Stimulated activated CD4-positive, alpha-beta T cell treated with anti-CD3 and anti-CD28 coated beads, Interleukin-2, amount 100 ng/mL, for 24 hours (primary cell): ENCODE measurements around the gene ITPR2.

Experiments used
- DNase-seq, 2 donors: peaks; one replicate each; pipeline ENCODE4 v3.0.0-alpha.2; 2020

The ITPR2 gene

GRCh38 chr12:26499979-26500640 is 332.9 kb downstream of the ITPR2 start:
- no peak for DNase-seq

DNA sequence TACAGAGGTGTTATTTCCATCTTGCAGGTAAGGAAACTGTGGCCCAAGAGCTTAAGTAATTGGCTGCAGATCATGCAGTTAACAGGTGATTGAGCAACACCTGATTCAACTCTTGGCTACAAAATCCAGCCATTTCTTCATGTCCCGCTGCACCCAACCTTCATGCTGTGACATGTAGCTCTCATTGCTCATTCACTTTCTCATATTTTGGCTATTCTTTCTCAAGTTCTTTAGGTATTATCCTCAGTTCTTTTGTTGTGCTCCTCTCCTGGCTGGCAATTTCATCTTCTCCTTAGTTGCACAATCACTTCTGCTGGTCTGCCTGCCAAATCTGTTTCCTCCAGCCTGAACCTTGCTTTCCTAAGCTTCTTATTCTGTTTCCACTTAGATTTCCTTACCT is 336.8 kb downstream of the ITPR2 start:
- DNase-seq: no peak

GRCh38 chr12:26493656-26494055 is 339.3 kb downstream of the ITPR2 start:
- no peak for DNase-seq

- no peak for DNase-seq
Observed at GRCh38 chr12:26492406-26492805, 340.6 kb downstream of the ITPR2 start.

GRCh38 chr12:26489908-26490307 is 343.1 kb downstream of the ITPR2 start:
- DNase-seq: no peak

DNA sequence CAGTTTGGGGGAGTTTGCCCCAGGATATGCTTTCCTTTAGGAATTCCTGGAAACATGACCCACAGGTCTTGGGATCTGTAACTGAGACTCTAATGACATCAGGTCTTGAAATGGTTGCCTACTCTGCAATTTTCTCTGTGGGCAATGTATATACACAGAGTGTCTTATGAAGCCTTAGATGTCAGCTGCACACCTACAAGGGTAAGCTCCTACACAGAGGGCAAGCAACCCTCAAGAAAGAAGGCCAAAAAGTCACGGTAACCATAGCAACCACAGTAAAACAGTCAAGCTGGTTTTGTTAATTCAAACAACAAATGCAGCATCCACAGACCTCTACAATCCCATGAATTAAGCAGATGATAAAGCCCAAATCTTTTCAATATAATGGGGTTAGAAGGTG is 344.6 kb downstream of the ITPR2 start:
- no peak for DNase-seq

- DNase-seq: no peak
Observed at GRCh38 chr12:26473291-26473690, 359.7 kb downstream of the ITPR2 start.

DNA sequence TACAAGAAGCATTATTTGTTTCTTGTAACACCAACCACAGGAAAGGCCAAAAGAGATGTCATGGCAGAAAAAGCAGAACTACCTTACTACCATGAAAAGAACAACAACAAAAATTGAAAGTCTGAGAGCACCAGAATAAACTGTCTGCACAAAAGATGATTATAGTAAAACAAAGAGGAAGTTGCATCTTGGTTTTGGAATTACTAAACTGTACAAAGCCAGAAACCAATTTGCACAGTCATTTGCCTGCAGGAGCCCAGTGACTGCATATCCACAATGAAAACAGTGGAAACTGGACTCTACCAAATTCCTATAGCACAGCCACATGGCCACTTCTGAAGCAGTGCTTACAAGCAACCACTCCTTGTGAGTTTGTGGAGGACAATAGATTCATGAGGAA is 361.4 kb downstream of the ITPR2 start:
- no peak for DNase-seq

GRCh38 chr12:26469421-26470180 is 363.4 kb downstream of the ITPR2 start:
- no peak for DNase-seq

- DNase-seq: no peak
Observed at GRCh38 chr12:26467351-26467750, 365.6 kb downstream of the ITPR2 start.

GRCh38 chr12:26466726-26467125 is 366.3 kb downstream of the ITPR2 start:
- no peak for DNase-seq

DNA sequence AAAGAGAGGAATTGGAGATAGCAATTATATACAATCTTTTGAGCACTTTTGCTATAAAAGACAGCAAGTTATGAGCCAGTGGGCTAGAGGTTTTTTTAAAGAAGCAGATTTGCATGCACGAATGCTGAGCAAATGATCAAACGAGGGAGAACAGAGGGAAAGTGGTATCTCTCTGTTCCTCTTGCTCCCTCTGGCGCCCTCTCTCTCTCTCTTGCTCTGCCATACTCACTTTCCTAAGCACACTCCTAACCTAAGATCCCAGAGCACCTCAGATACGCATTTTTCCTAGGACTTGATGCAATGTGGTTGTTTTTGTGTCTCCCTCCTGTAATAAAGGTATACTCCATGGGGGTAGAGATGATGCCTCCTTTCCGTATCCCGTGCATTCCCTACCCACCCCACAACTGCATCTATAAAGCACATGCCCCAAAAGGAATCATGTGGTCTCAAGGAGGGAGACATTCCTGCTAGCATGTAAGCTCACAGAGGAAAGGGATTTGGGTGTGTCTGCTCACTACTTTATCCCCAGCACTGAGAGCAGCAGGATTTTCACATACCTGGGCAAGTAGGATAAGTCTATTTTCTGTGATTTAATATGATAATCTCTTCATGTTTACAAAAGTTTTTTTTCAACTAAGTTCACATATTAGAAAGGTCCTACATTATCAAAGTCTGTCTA is 367.4 kb downstream of the ITPR2 start:
- DNase-seq: no peak

DNA sequence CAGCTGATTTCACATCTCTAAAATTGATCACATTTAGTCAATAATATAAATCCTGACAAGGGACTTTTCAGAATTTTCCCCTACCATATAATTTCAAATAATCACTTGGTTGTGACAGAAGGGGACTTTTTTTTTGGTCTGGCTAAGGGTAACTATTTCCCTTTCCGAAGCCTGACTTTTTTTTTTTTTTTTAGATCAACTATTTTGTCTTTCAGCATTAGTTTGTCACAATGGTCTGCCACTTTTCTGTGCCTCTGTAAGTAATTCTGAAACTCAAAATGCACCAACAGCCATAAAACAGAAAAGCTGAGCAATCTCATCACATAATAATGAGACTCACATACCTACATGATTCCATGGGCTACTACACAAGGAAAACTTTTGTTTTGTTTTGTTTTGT is 371.2 kb downstream of the ITPR2 start:
- no peak for DNase-seq

DNA sequence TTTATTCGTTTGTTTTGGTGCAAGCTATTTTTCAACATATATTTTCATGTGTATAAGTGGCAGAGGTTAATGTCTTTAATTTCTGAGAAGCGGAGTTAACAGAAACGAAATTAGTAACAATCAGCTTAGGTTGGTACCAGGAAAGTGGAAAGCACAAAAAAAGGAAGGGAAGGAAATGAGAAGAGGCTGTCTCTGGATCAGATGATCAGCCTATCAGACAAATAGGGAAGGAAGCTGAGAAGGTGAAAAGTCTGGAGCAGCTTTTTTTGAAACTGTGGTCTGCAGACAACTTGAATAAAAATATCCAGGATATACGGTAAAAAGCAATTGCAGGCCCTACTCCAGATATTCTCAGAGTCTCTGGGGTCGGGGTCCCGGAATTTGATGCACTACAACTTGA is 372.6 kb downstream of the ITPR2 start:
- no peak for DNase-seq

DNA sequence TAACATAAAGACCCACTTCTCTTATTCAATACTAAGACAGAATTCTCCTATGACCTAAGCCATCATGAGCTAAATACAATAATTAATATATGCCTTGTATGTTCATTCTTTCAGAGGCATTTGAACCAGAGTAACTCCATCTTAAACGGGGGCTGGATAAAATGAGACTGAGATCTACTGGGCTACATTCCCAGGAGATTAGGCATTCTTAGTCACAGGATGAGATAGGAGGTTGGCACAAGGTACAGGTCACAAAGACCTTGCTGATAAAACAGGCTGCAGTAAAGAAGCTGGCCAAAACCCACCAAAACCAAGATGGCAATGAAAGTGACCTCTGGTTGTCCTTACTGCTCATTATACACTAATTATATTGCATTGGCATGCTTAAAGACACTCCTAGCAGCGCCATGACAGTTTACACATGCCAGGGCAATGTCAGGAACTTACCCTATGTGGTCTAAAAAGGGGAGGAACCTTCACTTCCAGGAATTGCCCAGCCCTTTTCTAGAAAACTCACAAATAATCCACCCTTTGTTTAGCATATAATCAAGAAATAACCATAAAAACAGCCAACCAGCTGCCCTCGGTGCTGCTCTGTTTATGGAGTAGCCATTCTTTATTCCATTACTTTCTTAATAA is 376.9 kb downstream of the ITPR2 start:
- no peak for DNase-seq

DNA sequence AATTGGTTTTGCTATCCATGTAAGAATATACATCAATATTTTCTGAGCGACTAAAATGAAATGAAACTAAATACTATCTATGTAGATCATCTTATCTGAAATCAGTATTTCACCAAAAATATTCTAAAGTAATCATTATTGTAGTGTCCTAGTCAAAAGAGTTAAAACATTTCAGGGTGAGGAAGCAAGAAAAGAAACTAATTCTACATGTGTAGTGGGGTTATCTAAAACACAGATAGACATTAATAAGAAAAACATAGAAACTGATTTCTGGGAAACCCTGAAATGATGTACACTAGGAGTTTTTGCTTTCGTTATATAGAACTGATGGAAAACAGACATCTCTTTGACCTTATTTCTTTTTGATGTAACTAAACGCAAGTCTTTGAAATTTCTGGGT is 379.7 kb downstream of the ITPR2 start:
- DNase-seq: no peak

GRCh38 chr12:26452511-26452910 is 380.5 kb downstream of the ITPR2 start:
- no peak for DNase-seq

GRCh38 chr12:26451763-26452162 is 381.2 kb downstream of the ITPR2 start:
- no peak for DNase-seq

DNA sequence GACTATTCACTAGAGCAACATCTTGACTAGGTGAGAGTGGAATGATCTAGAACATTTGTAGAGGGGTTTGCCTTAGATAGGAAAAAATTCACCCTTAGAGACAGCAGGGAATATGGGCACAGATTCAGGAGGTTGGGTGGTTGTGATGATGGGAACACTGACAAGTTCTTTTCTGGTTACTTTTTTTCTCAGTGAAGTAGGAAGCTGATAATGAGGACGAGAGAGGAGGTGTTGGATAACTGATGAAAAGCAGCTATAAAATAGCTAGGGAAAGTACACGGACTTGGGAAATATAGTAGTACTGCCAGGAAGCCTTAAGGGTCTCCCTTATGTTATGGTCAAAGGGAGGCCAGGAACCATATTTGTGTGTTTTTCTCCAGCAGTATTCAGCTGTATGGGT is 387.1 kb downstream of the ITPR2 start:
- no peak for DNase-seq

DNA sequence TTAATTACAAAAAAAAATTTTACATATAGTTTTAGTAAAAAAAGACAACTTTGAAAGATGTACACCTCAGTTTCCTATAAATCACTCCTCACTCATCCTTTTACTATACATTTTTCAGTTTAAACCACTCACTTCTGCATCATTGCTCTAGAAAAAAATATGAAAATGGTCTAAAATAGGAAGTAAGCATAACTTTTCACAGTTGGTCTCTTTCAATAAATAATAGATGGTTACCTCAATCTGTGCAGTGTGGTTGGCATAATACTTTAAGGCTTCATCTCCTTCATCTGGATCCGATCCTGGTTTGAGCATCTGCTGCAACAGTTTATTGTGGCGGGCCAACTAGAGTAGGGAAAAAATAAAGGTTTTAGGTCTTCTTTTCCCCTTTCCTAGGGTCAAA is 389.7 kb downstream of the ITPR2 start:
- DNase-seq: no peak

- no peak for DNase-seq
Observed at GRCh38 chr12:26441434-26441833, 391.6 kb downstream of the ITPR2 start.

GRCh38 chr12:26435069-26435404 is 398.0 kb downstream of the ITPR2 start:
- DNase-seq: no peak

GRCh38 chr12:26434299-26435068 is 398.5 kb downstream of the ITPR2 start:
- DNase-seq: no peak
